ENCODE data around the gene SET. TPM values are rescaled to one million over a fixed set of nuclear protein-coding genes. Genes with fewer than 3 reads are reported as not detected.

Gene SET
- total RNA-seq, 1 experiment from 2014 or later = 1,129 TPM

- H3K4me1 Mint-ChIP-seq = no peaks in the 10 kb centered on the region
- peaks cover 15% of the 10 kb centered on the region for H3K36me3 Mint-ChIP-seq
- H3K9me3 Mint-ChIP-seq = no peaks in the 10 kb centered on the region
- H3K27me3 Mint-ChIP-seq (ENCODE audit: low read depth) = no peaks in the 10 kb centered on the region
- no peak for DNase-seq (ENCODE audit: low spot score)
- peak overlapping the region; percentile 78; the same call in 1 of the 2 replicates for H3K27ac Mint-ChIP-seq
- no peak overlapping the region for H3K4me3 Mint-ChIP-seq
- TF ChIP-seq IRF1 (CRISPR knock-in tag; IDR thresholded peaks at IDR 0.05) (no peak), ZNF138 (CRISPR knock-in tag; conservative IDR thresholded peaks at IDR 0.05) (no peak), JUN (CRISPR knock-in tag; IDR thresholded peaks at IDR 0.05) (no peak), ZNF263 (CRISPR knock-in tag; IDR thresholded peaks at IDR 0.05; ENCODE audit: low read depth) (no peak), ZSCAN18 (CRISPR knock-in tag; IDR thresholded peaks at IDR 0.05) (no peak), ZBTB21 (CRISPR knock-in tag; IDR thresholded peaks at IDR 0.05; ENCODE audit: borderline replicate concordance) (no peak), ZNF396 (CRISPR knock-in tag; IDR thresholded peaks at IDR 0.05; ENCODE audit: borderline replicate concordance) (no peak), USF2 (CRISPR knock-in tag; IDR thresholded peaks at IDR 0.05) (no peak), GTF2I (CRISPR knock-in tag; conservative IDR thresholded peaks at IDR 0.05) (no peak), ZMAT4 (CRISPR knock-in tag; IDR thresholded peaks at IDR 0.05) (no peak), IRF2 (CRISPR knock-in tag; IDR thresholded peaks at IDR 0.05; ENCODE audit: borderline replicate concordance, low read depth) (no peak), SOX15 (CRISPR knock-in tag; IDR thresholded peaks at IDR 0.05) (no peak), ZNF532 (CRISPR knock-in tag; IDR thresholded peaks at IDR 0.05; ENCODE audit: borderline replicate concordance) (no peak), ZNF281 (CRISPR knock-in tag; IDR thresholded peaks at IDR 0.05) (no peak)
- CTCF ChIA-PET = interaction anchor here (0.8 kb wide), 1 partner anchor 58 kb away, joined by 3 read pairs; the partner anchor contains the start of gene PKN3
- no peak for ATAC-seq
- POLR2A ChIA-PET = interaction anchor here (0.6 kb wide), 1 partner anchor 56 kb away, joined by 3 read pairs; no protein-coding TSS in a partner anchor
Observed at GRCh38 chr9:128643519-128644300, 45.3 kb upstream of the SET start.
